Activated CD8-positive, alpha-beta memory T cell treated with anti-CD3 and anti-CD28 coated beads, Interleukin-2, amount 10 ng/mL, durations not matched to agents 7 days and 5 days (primary cell): ENCODE data around the gene CLEC4F. TPM values are rescaled to one million over a fixed set of nuclear protein-coding genes. Genes with fewer than 3 reads are reported as not detected.
A peak's percentile ranks its signal among the peaks of the same experiment; 100 is the strongest.

Experiments
- ATAC-seq: fragments of 150-1000 bp; cut with Tn5 transposase; one replicate; pipeline ENCODE4 v1.10.0; 2021; ENCODE audit warnings: moderate library complexity
- CTCF ChIA-PET: fragments of 350-600 bp; sonication (Branson Sonifier 250); formaldehyde crosslinking; loops from one replicate; lab custom pipeline; 2021; ENCODE audit warnings: antibody characterized with exemption; lab: Charles Lee
- DNase-seq: peaks from one replicate; pipeline ENCODE4 v3.0.0-alpha.2; 2020
- H3K27ac Mint-ChIP-seq: one replicate; pipeline ENCODE4 v1.8.0; 2021; ENCODE audit warnings: mild to moderate bottlenecking, mixed read lengths
- H3K27me3 Mint-ChIP-seq: one replicate; pipeline ENCODE4 v1.8.0; 2021; ENCODE audit warnings: mixed read lengths
- H3K36me3 Mint-ChIP-seq: one replicate; pipeline ENCODE4 v1.8.0; 2021; ENCODE audit warnings: mild to moderate bottlenecking, mixed read lengths
- H3K4me1 Mint-ChIP-seq: one replicate; pipeline ENCODE4 v1.8.0; 2021; ENCODE audit warnings: mixed read lengths
- H3K4me3 Mint-ChIP-seq: one replicate; pipeline ENCODE4 v1.8.0; 2021; ENCODE audit warnings: mild to moderate bottlenecking, moderate library complexity, mixed read lengths
- H3K9me3 Mint-ChIP-seq: one replicate; pipeline ENCODE4 v1.8.0; 2022; ENCODE audit warnings: low read depth, mixed read lengths
- total RNA-seq, 2 experiments: library from RNA; stranded (reverse); gene quantifications; one replicate each; pipeline ENCODE4 v1.2.3, GENCODE V29; 2021

The CLEC4F gene
- not detected for total RNA-seq

GRCh38 chr2:70820499-70820898, at the start of gene CLEC4F:
Gene CLEC4F, minus strand, starts transcription at chr2:70820599. Its CDS starts 76 bp downstream, at chr2:70820523.
- H3K27me3 Mint-ChIP-seq, result peaks cover 3% of the 10 kb centered on the region
- no peak within 1 kb of the TSS for H3K4me3 Mint-ChIP-seq
- CTCF ChIA-PET, result interaction anchor here (0.6 kb wide), 1 partner anchor 137 kb away, joined by 3 read pairs; no protein-coding TSS in a partner anchor
- no peak for DNase-seq
- H3K27ac Mint-ChIP-seq, result no peak within 1 kb of the TSS
- H3K4me1 Mint-ChIP-seq, result peaks cover 30% of the 10 kb centered on the region
- ATAC-seq, result no peak
- no peaks in the 10 kb centered on the region for H3K9me3 Mint-ChIP-seq
- H3K36me3 Mint-ChIP-seq, result no peaks in the 10 kb centered on the region

GRCh38 chr2:70868970-70869369, 48.6 kb upstream of the CLEC4F start:
- Mint-ChIP-seq H3K4me3 (no peak overlapping the region), H3K9me3 (no peaks in the 10 kb centered on the region), H3K4me1 (peaks cover 2% of the 10 kb centered on the region), H3K27ac (no peak overlapping the region), H3K36me3 (no peaks in the 10 kb centered on the region), H3K27me3 (peaks cover 38% of the 10 kb centered on the region)
- ATAC-seq (no peak), DNase-seq (no peak)
- CTCF ChIA-PET, result interaction anchor here (0.9 to 9.0 kb wide), 5 partner anchors 9 to 84 kb away, joined by 5 to 96 read pairs (median 31); partner anchors contain the start of gene FIGLA

GRCh38 chr2:70861777-70862625, 41.6 kb upstream of the CLEC4F start:
- H3K4me3 Mint-ChIP-seq, result no peak overlapping the region
- no peaks in the 10 kb centered on the region for H3K9me3 Mint-ChIP-seq
- no peak overlapping the region for H3K27ac Mint-ChIP-seq
- DNase-seq (peak; percentile 76), ATAC-seq (peak; percentile 73)
- peaks cover 5% of the 10 kb centered on the region for H3K4me1 Mint-ChIP-seq
- no peaks in the 10 kb centered on the region for H3K36me3 Mint-ChIP-seq
- peaks cover 62% of the 10 kb centered on the region for H3K27me3 Mint-ChIP-seq
- CTCF ChIA-PET, result interaction anchor here (0.5 to 3.6 kb wide), 17 partner anchors 9 to 129 kb away, joined by 3 to 29 read pairs (median 6); partner anchors contain the start of gene FIGLA

GRCh38 chr2:70855667-70856066, 35.3 kb upstream of the CLEC4F start:
- H3K27me3 Mint-ChIP-seq, result peaks cover 43% of the 10 kb centered on the region
- H3K9me3 Mint-ChIP-seq, result no peaks in the 10 kb centered on the region
- no peak overlapping the region for H3K27ac Mint-ChIP-seq
- H3K4me1 Mint-ChIP-seq, result peaks cover 27% of the 10 kb centered on the region
- no peak overlapping the region for H3K4me3 Mint-ChIP-seq
- H3K36me3 Mint-ChIP-seq, result no peaks in the 10 kb centered on the region
- no peak for DNase-seq
- no peak for ATAC-seq
- CTCF ChIA-PET, result interaction anchor here (2.8 kb wide), 1 partner anchor 16 kb away, joined by 12 read pairs; no protein-coding TSS in a partner anchor

GRCh38 chr2:70854411-70854810, 34.0 kb upstream of the CLEC4F start:
- ATAC-seq, result no peak
- no peak overlapping the region for H3K27ac Mint-ChIP-seq

GRCh38 chr2:70852824-70853223, 32.4 kb upstream of the CLEC4F start:
- H3K36me3 Mint-ChIP-seq, result no peaks in the 10 kb centered on the region
- ATAC-seq (no peak), DNase-seq (no peak)
- no peak overlapping the region for H3K4me3 Mint-ChIP-seq
- CTCF ChIA-PET, result interaction anchor here (0.7 to 2.5 kb wide), 6 partner anchors 9 to 67 kb away, joined by 3 to 13 read pairs (median 4); no protein-coding TSS in a partner anchor
- no peaks in the 10 kb centered on the region for H3K9me3 Mint-ChIP-seq
- no peak overlapping the region for H3K27ac Mint-ChIP-seq
- peaks cover 33% of the 10 kb centered on the region for H3K4me1 Mint-ChIP-seq
- H3K27me3 Mint-ChIP-seq, result peaks cover 19% of the 10 kb centered on the region

More at GRCh38 chr2:70854411-70854810, 34.0 kb upstream of the CLEC4F start:
- Mint-ChIP-seq H3K9me3 (no peaks in the 10 kb centered on the region), H3K4me1 (peaks cover 33% of the 10 kb centered on the region), H3K4me3 (no peak overlapping the region), H3K36me3 (no peaks in the 10 kb centered on the region), H3K27me3 (peaks cover 30% of the 10 kb centered on the region)
- CTCF ChIA-PET, result no interaction called here
- no peak for DNase-seq

GRCh38 chr2:70851704-70852103, 31.3 kb upstream of the CLEC4F start:
- Mint-ChIP-seq H3K36me3 (no peaks in the 10 kb centered on the region), H3K9me3 (no peaks in the 10 kb centered on the region), H3K27me3 (peaks cover 12% of the 10 kb centered on the region), H3K4me3 (peak overlapping the region; percentile 23), H3K27ac (peak overlapping the region; percentile 84), H3K4me1 (peaks cover 33% of the 10 kb centered on the region)
- CTCF ChIA-PET, result interaction anchor here (1.0 to 2.5 kb wide), 5 partner anchors 10 to 68 kb away, joined by 3 to 13 read pairs (median 6); no protein-coding TSS in a partner anchor
- ATAC-seq (peak; percentile 96), DNase-seq (peak; percentile 68)

GRCh38 chr2:70850925-70851324, 30.5 kb upstream of the CLEC4F start:
- CTCF ChIA-PET, result interaction anchor here (0.8 to 1.6 kb wide), 2 partner anchors 10 to 14 kb away, joined by 3 to 11 read pairs; no protein-coding TSS in a partner anchor
- Mint-ChIP-seq H3K4me3 (no peak overlapping the region), H3K27ac (peak overlapping the region; percentile 17), H3K36me3 (peaks cover 2% of the 10 kb centered on the region), H3K4me1 (peaks cover 33% of the 10 kb centered on the region), H3K27me3 (peaks cover 12% of the 10 kb centered on the region), H3K9me3 (no peaks in the 10 kb centered on the region)
- DNase-seq (no peak), ATAC-seq (no peak)

GRCh38 chr2:70842401-70842800, 22.0 kb upstream of the CLEC4F start:
- Mint-ChIP-seq H3K36me3 (peaks cover 2% of the 10 kb centered on the region), H3K27me3 (peaks cover 35% of the 10 kb centered on the region), H3K4me3 (no peak overlapping the region), H3K27ac (no peak overlapping the region), H3K4me1 (no peaks in the 10 kb centered on the region), H3K9me3 (no peaks in the 10 kb centered on the region)
- CTCF ChIA-PET, result interaction anchor here (1.5 kb wide), 1 partner anchor 18 kb away, joined by 3 read pairs; no protein-coding TSS in a partner anchor
- DNase-seq (no peak), ATAC-seq (no peak)

- Mint-ChIP-seq H3K4me1 (no peaks in the 10 kb centered on the region), H3K27ac (no peak overlapping the region), H3K9me3 (no peaks in the 10 kb centered on the region), H3K36me3 (no peaks in the 10 kb centered on the region), H3K4me3 (no peak overlapping the region), H3K27me3 (peaks cover 11% of the 10 kb centered on the region)
- CTCF ChIA-PET, result interaction anchor here (1.3 kb wide), 1 partner anchor 24 kb away, joined by 3 read pairs; no protein-coding TSS in a partner anchor
- no peak for ATAC-seq
- no peak for DNase-seq
These were observed 17.9 kb upstream of the CLEC4F start for GRCh38 chr2:70837980-70838925.

GRCh38 chr2:70835643-70836042, 15.2 kb upstream of the CLEC4F start, which contains the start of gene CD207:
Gene CD207, minus strand, starts transcription at chr2:70835816. Its CDS starts 40 bp downstream, at chr2:70835776.
- CTCF ChIA-PET, result no interaction called here
- ATAC-seq (no peak), DNase-seq (no peak)
- H3K27ac Mint-ChIP-seq, result no peak within 1 kb of the TSS
- no peaks in the 10 kb centered on the region for H3K9me3 Mint-ChIP-seq
- H3K4me1 Mint-ChIP-seq, result no peaks in the 10 kb centered on the region
- peaks cover 4% of the 10 kb centered on the region for H3K27me3 Mint-ChIP-seq
- no peaks in the 10 kb centered on the region for H3K36me3 Mint-ChIP-seq
- no peak within 1 kb of the TSS for H3K4me3 Mint-ChIP-seq

- H3K4me3 Mint-ChIP-seq, result no peak overlapping the region
- no peaks in the 10 kb centered on the region for H3K36me3 Mint-ChIP-seq
- no peak overlapping the region for H3K27ac Mint-ChIP-seq
- CTCF ChIA-PET, result no interaction called here
- DNase-seq, result peak; percentile 27
- H3K9me3 Mint-ChIP-seq, result no peaks in the 10 kb centered on the region
- H3K27me3 Mint-ChIP-seq, result peaks cover 8% of the 10 kb centered on the region
- no peak for ATAC-seq
- H3K4me1 Mint-ChIP-seq, result no peaks in the 10 kb centered on the region
These were observed 14.5 kb upstream of the CLEC4F start for GRCh38 chr2:70834881-70835280.
